GM13977 (cell line): Measurements from ENCODE around the gene ATP12A.

Experiments
- DNase-seq: peaks from one replicate; pipeline ENCODE4 v3.0.0; 2012; ENCODE audit warnings: low spot score
- in situ Hi-C: fragments of 300-500 bp; cut with MboI; formaldehyde crosslinking; loops from one replicate; pipeline ENCODE4 v1.12.0; 2022; ENCODE audit warnings: low sequenced_read_pairs, low pct_unique_long_range_greater_than_20kb, mixed read lengths, inconsistent platforms; ENCODE audit not compliant: unreplicated experiment
- TF ChIP-seq, protein P1 (sequence below): IDR thresholded peaks from 2 replicates; pipeline ENCODE4 v1.5.1; 2012; ENCODE audit warnings: mild to moderate bottlenecking, control low read depth; ENCODE audit not compliant: insufficient read depth; ENCODE audit errors: extremely low read depth, missing control alignments

ATP12A gene

GRCh38 chr13:24716446-24716845, 36.2 kb downstream of the ATP12A start:
- no peak for DNase-seq
- in situ Hi-C loops, result no loop called here
- TF ChIP-seq, protein P1, sequence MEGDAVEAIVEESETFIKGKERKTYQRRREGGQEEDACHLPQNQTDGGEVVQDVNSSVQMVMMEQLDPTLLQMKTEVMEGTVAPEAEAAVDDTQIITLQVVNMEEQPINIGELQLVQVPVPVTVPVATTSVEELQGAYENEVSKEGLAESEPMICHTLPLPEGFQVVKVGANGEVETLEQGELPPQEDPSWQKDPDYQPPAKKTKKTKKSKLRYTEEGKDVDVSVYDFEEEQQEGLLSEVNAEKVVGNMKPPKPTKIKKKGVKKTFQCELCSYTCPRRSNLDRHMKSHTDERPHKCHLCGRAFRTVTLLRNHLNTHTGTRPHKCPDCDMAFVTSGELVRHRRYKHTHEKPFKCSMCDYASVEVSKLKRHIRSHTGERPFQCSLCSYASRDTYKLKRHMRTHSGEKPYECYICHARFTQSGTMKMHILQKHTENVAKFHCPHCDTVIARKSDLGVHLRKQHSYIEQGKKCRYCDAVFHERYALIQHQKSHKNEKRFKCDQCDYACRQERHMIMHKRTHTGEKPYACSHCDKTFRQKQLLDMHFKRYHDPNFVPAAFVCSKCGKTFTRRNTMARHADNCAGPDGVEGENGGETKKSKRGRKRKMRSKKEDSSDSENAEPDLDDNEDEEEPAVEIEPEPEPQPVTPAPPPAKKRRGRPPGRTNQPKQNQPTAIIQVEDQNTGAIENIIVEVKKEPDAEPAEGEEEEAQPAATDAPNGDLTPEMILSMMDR, result no peak

GRCh38 chr13:24717217-24717616, 37.0 kb downstream of the ATP12A start:
- DNase-seq, result no peak
- TF ChIP-seq, protein P1, result no peak
- in situ Hi-C loops, result no loop called here

- TF ChIP-seq, protein P1, result no peak
- in situ Hi-C loops, result no loop called here
- no peak for DNase-seq
Measured at GRCh38 chr13:24718192-24718965, 38.2 kb downstream of the ATP12A start.

- in situ Hi-C loops, result no loop called here
Measured at GRCh38 chr13:24719139-24719538, 38.9 kb downstream of the ATP12A start.

DNA sequence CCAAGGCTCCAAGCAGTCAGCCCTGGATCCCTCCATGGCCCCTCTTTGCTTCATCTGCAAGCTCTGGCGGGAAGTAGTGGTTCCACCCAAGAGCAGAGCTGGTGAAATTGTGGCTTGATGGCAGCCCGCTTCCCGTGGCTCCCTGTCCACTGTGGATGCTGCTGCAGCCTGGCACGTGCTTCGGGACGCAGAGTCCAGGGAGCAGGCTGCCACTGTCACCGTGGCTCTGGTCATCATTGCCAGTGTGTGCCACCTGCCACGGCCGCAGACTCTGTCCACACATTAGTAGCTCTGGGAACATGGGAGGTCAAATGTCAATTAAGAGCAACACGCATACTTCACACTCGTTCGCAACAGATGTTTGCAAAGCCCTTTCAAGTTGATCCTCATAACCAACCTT, 43.0 kb downstream of the ATP12A start:
- DNase-seq, result no peak
- TF ChIP-seq, protein P1, result no peak
- in situ Hi-C loops, result no loop called here

More at GRCh38 chr13:24719139-24719538, 38.9 kb downstream of the ATP12A start:
- TF ChIP-seq, protein P1, result no peak
- no peak for DNase-seq

- in situ Hi-C loops, result loop anchor here (25.0 kb wide), 1 partner anchor 263 kb away; no protein-coding TSS in a partner anchor
- DNase-seq, result no peak
- TF ChIP-seq, protein P1, result no peak
Measured at GRCh38 chr13:24724714-24725113, 44.5 kb downstream of the ATP12A start.

DNA sequence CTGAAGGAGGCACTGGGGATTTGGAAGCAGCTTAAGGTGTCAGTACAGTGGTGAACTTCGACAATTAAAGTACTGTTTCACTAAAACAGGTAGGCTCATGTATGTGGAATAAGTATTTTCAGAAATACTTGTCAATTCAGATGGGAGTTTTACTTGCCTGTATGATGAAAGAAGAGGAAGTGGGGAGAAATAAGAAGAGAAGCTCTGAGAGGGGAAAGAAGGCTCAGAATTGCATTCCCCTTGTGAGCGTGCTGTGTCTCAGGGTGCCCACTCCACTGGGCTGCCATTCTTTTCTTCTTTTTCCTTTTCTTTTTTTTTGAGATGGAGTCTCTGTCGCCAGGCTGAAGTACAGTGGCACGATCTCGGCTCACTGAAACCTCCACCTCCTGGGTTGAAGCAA, 45.2 kb downstream of the ATP12A start:
- DNase-seq, result no peak
- TF ChIP-seq, protein P1, result no peak
- in situ Hi-C loops, result loop anchor here (25.0 kb wide), 1 partner anchor 262 kb away; no protein-coding TSS in a partner anchor
